Measurements from ENCODE around the gene PPP1R15B. TPM values are rescaled to one million over a fixed set of nuclear protein-coding genes. Genes with fewer than 3 reads are reported as not detected.

The PPP1R15B gene
- total and polyA plus RNA-seq, 2 of the 4 experiments (the other 2 are of a cell fraction), result 14.9 to 15.0 TPM

DNA sequence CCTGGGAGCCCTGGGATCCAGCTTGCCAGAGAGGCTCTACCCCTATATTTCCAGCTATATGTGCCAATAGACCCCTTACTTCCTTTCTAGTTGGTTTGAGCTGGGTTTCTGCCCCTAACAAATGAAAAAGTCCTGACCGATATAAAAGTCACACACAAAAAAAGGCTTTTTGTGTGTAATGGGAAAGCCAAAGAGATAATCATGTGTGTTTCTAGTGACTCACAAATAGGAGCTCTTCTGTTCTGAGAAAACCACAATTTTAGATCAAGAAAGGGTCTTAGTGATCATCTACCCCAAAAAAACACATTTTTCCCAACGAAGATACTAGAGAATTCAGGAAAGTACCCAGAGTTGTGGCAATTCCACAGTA lies 28.9 kb downstream of the PPP1R15B start:
- Histone ChIP-seq H3K23ac (ENCODE audit: low read depth, low read length) (no peak overlapping the region), H4K20me1 (ENCODE audit: insufficient read depth, low read length) (no peaks in the 10 kb centered on the region), H2BK5ac (ENCODE audit: low read depth, low read length, poor library complexity, severe bottlenecking) (no peak overlapping the region), H2BK15ac (ENCODE audit: low read depth, low read length) (no peak overlapping the region), H3K4me1 (ENCODE audit: control insufficient read depth, insufficient read depth, low read length) (peaks cover 3% of the 10 kb centered on the region; the same call in 1 of the 2 replicates), H3K79me1 (ENCODE audit: low read depth in 1 of 2, low read length in 2 of 2) (no peaks in the 10 kb centered on the region), H3K9me1 (ENCODE audit: insufficient read depth, low read length) (no peaks in the 10 kb centered on the region), H3K27ac (ENCODE audit: insufficient read depth, low read length) (no peak overlapping the region), H2AFZ (replicated peaks; ENCODE audit: low read length, poor library complexity) (no peak overlapping the region), H2AK9ac (replicated peaks; ENCODE audit: low read depth, low read length, poor library complexity) (no peak overlapping the region), H3K9me3 (ENCODE audit: control insufficient read depth, insufficient read depth, low read length) (no peaks in the 10 kb centered on the region), H3K36me3 (ENCODE audit: control insufficient read depth, insufficient read depth, low read length) (no peaks in the 10 kb centered on the region), H4K8ac (ENCODE audit: low read depth in 2 of 2, low read length in 2 of 2) (no peak overlapping the region), H4K5ac (ENCODE audit: low read depth, low read length) (no peak overlapping the region), H2BK20ac (ENCODE audit: low read depth, low read length) (no peak overlapping the region), H3K9ac (ENCODE audit: low read depth, low read length) (no peak overlapping the region), H3K4me2 (ENCODE audit: low read depth, low read length) (no peak overlapping the region), H3K14ac (replicated peaks; ENCODE audit: low read depth, low read length) (no peak overlapping the region), H3K4ac (ENCODE audit: low read depth, low read length) (no peak overlapping the region), H3K56ac (ENCODE audit: extremely low read depth, insufficient read depth, low read length) (no peak overlapping the region), H3K27me3 (ENCODE audit: control insufficient read depth, insufficient read depth, low read length) (peaks cover 58% of the 10 kb centered on the region), H2AK5ac (ENCODE audit: low read depth, low read length) (no peak overlapping the region), H2BK120ac (ENCODE audit: low read depth, low read length) (no peak overlapping the region), H4K91ac (ENCODE audit: insufficient read depth, low read depth, low read length) (no peak overlapping the region), H3K4me3 (ENCODE audit: insufficient read depth, low read depth, low read length) (no peak overlapping the region), H3K18ac (ENCODE audit: low read depth, low read length) (no peak overlapping the region)
- intact Hi-C loops (cut with micrococcal nuclease), result no loop called here
- dilution Hi-C loops (cut with HindIII; ENCODE audit: low sequenced_read_pairs, unreplicated experiment), result loop anchor here (25.0 kb wide), 2 partner anchors 220 to 520 kb away; partner anchors contain the start of genes ETNK2, REN and SNRPE
- no peak for TF ChIP-seq CEBPB (IDR thresholded peaks at IDR 0.05; ENCODE audit: low read depth, low read length)
- TF ChIP-seq, protein P1, sequence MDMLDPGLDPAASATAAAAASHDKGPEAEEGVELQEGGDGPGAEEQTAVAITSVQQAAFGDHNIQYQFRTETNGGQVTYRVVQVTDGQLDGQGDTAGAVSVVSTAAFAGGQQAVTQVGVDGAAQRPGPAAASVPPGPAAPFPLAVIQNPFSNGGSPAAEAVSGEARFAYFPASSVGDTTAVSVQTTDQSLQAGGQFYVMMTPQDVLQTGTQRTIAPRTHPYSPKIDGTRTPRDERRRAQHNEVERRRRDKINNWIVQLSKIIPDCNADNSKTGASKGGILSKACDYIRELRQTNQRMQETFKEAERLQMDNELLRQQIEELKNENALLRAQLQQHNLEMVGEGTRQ (IDR thresholded peaks at IDR 0.05; ENCODE audit: low read depth, low read length), result no peak
- no peak for TF ChIP-seq NFE2L2 (IDR thresholded peaks at IDR 0.05; ENCODE audit: low read depth, low read length)
- TF ChIP-seq MXI1 (IDR thresholded peaks at IDR 0.05; ENCODE audit: borderline replicate concordance, low read depth, low read length), result no peak
- no peak for TF ChIP-seq FOS (IDR thresholded peaks at IDR 0.05; ENCODE audit: low read depth, low read length)
- CTCF ChIA-PET, result interaction anchor here (1.1 kb wide), 1 partner anchor 16 kb away, joined by 4 read pairs; no protein-coding TSS in a partner anchor
- DNase-seq (no peak), ATAC-seq (ENCODE audit: low read depth) (no peak)
- POLR2A ChIA-PET (ENCODE audit: unreplicated experiment), result interaction anchor here (0.7 kb wide), 1 partner anchor 108 kb away, joined by 11 read pairs; no protein-coding TSS in a partner anchor
- in situ Hi-C loops (cut with MboI; ENCODE audit: low sequenced_read_pairs), result no loop called here
- BruUV-seq (replicated peaks), result no TSS peak
- no CpG with 5 or more reads among the region's 2 CpGs for WGBS, 2 experiments (ENCODE audit: extremely low coverage in 2 of 2, insufficient read length in 1 of 2)
